ENCODE results near the gene ECPAS. TPM values are rescaled to one million over a fixed set of nuclear protein-coding genes. Genes with fewer than 3 reads are reported as not detected.
"Not testable (repeated sequence)": the region's sequence is repeated elsewhere in the genome, so short reads cannot be mapped to it uniquely, and the experiment has no call there.

The ECPAS gene
- total RNA-seq, 2 donors from 2014 or later, result 100 to 118 TPM

DNA sequence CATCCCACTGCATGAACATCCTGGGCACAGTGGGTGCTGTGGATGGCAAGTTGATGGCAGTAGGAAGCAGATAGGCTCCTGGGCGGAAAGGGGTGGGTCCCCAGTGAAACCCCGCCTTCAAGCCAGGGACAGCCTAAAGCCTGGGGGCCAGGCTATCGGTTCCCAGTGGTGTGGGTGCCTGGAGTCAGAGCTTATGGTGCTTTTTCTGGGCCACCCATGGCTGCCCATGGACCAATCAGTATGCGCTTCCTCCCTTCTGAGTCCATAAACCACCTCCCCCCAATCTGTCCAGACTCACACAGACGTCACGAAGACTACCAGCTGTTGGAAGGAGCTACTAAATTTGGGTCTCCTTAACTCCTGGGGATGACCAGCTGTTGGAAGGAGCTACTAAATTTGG lies 17.5 kb upstream of the ECPAS start:
- no peaks in the 10 kb centered on the region for H3K36me3 Mint-ChIP-seq (ENCODE audit: insufficient read depth in 2 of 2)

DNA sequence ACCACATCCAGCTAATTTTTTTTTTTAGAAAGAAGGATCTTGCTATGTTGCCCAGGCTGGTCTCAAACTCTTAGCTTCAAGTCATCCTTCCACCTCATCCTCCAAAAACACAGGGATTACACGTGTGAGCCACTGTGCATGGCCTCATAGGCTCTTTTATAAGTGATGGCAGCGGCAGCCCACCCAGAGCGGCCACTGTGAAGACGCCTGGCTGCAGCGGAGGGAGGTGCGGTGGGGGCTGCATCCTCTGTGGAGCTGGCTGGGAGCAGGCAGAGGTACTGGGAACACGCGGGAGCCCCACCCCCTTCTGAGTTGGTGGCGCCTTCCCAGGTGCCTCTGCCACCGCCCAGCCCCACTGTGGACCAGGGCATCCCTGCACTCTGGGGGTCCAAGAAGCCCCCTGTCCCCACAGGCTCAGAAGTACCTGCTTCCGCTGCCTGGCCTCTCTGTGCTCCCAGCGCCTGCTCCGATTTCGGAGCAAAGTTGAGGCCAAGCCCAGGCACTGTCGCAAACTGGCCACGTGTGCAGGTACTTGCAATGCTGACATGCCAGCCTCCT lies 16.9 kb upstream of the ECPAS start:
- ATAC-seq (replicated peaks in 1 of 2), result no peak
- Mint-ChIP-seq H3K27me3 (ENCODE audit: low read depth) (peaks cover 15% of the 10 kb centered on the region), H3K4me3 (no peak overlapping the region), H3K4me1 (ENCODE audit: low read depth) (no peaks in the 10 kb centered on the region), H3K27ac (no peak overlapping the region), H3K36me3 (ENCODE audit: insufficient read depth in 2 of 2) (no peaks in the 10 kb centered on the region), H3K9me3 (no peaks in the 10 kb centered on the region)
- DNase-seq, result no peak

More for the DNA sequence above, 17.5 kb upstream of the ECPAS start:
- H3K27me3 Mint-ChIP-seq (ENCODE audit: low read depth), result peaks cover 15% of the 10 kb centered on the region
- ATAC-seq (replicated peaks in 1 of 2) (no peak), DNase-seq (no peak)
- no peaks in the 10 kb centered on the region for H3K4me1 Mint-ChIP-seq (ENCODE audit: low read depth)
- no peaks in the 10 kb centered on the region for H3K9me3 Mint-ChIP-seq
- no peak overlapping the region for H3K27ac Mint-ChIP-seq
- no peak overlapping the region for H3K4me3 Mint-ChIP-seq

DNA sequence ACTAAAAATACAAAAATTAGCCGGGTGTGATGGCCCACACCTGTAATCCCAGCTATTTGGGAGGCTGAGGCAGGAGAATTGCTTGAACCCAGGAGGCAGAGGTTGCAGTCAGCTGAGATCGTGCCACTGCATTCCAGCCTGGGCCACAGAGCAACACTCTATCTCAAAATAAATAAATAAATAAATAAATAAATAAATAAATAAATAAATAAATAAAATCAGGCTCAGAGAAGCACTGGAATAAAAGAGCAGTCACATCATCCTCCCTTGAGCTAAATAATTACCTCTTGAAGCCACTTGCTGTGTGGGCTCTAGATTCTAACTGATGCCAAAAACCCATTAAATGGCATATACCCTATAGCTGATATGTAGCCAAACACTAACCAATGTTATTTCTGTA lies 13.0 kb upstream of the ECPAS start:
- H3K4me1 Mint-ChIP-seq (ENCODE audit: low read depth); H3K36me3 Mint-ChIP-seq (ENCODE audit: insufficient read depth in 2 of 2); H3K27ac Mint-ChIP-seq; H3K9me3 Mint-ChIP-seq; H3K4me3 Mint-ChIP-seq; DNase-seq; ATAC-seq (replicated peaks in 1 of 2): not testable (repeated sequence)
- peaks cover 21% of the 10 kb centered on the region for H3K27me3 Mint-ChIP-seq (ENCODE audit: low read depth)

DNA sequence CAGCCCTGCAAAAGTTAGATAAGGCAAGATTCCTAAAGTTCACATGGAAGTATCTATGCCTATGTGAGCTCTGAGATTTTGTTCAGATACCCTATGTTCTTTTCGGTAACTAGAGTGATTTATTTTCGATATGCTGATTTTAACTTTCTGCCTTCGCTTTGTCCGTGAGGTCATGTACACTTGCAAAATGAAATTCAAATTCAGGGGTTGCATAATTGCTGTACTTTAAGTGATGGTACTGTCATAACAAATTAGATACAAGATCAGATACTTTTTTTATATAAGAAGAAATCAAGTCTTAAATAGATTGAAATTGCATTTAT lies 350 bp upstream of the ECPAS start:
- ATAC-seq (replicated peaks in 1 of 2) (no peak), DNase-seq (no peak)
- H3K27me3 Mint-ChIP-seq (ENCODE audit: low read depth), result peaks cover 11% of the 10 kb centered on the region
- no peaks in the 10 kb centered on the region for H3K9me3 Mint-ChIP-seq
- peaks cover 39% of the 10 kb centered on the region for H3K4me1 Mint-ChIP-seq (ENCODE audit: low read depth)
- peak overlapping the region; percentile 88 for H3K27ac Mint-ChIP-seq
- H3K4me3 Mint-ChIP-seq, result peak overlapping the region; percentile 83 to 85
- H3K36me3 Mint-ChIP-seq (ENCODE audit: insufficient read depth in 2 of 2), result peaks cover 2 to 5% of the 10 kb centered on the region in 2 donors

DNA sequence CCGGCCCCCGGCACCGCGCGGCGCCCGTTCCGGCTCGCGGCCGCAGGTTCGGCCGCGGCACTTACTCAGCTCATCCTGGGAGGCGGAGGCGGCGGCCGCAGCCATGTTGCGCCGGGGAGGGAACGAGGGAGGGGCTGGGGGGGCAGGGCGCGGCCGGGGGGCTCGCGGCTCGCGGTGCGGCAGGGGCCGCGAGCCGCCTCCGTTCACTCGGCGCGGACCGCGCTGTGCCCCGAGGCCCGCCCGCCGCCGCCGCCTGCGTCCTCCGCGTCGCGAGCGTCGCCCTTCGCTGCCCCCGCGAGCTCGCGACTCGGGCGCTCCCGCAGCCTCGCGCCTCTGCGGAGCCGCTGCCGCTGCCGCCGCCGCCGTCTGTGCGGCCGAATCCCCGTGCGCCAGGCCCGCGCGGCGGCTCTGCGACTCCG lies 735 bp downstream of the ECPAS start:
- DNase-seq (peak in 1 of 2 donors; percentile 63), ATAC-seq (replicated peaks in 1 of 2) (peak; percentile 53 to 54)
- Mint-ChIP-seq H3K27me3 (ENCODE audit: low read depth) (peaks cover 7% of the 10 kb centered on the region), H3K4me3 (no peak overlapping the region), H3K9me3 (no peaks in the 10 kb centered on the region), H3K36me3 (ENCODE audit: insufficient read depth in 2 of 2) (peaks cover 2 to 8% of the 10 kb centered on the region in 2 donors), H3K4me1 (ENCODE audit: low read depth) (peaks cover 46% of the 10 kb centered on the region), H3K27ac (no peak overlapping the region)

DNA sequence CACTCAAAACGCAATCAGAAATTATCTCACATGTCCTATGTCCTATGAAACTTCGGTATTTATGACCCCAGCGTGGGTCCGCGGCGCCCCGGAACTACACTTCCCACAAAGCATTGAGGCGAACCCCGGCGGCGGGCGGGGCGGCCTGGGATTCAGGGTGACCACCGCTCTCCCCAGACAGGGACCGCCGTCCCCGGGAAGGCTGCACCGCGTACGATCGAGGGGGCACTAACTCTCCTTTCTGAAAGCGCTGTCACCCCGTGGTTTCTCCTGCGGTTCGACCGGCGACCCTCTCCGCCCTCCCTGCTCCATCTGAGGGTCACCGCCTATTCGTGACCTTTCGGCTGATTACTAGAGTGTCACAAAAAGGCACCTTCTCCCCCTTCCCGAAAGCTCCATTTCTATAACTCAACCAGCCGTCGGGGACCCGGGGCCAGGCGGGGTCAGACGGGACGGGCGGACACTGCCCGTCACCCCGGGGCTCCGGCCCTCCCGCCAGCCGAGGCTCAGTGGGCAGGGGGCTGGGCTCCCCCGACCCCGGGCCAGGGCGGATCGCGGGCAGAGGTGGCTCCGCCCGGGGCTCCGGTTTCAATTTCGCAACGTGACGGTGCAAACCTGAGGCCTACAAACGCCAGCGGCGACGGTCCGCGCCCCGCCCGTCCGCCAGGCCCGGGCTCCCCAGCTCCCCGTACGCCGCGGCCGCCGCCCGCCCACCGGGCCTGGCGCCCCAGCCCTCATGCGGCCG lies 1.3 kb downstream of the ECPAS start:
- ATAC-seq (replicated peaks in 1 of 2) (peak; percentile 48 to 49), DNase-seq (peak; percentile 68 to 71)
- peak overlapping the region; percentile 76 for H3K27ac Mint-ChIP-seq
- H3K4me1 Mint-ChIP-seq (ENCODE audit: low read depth), result peaks cover 48% of the 10 kb centered on the region
- H3K27me3 Mint-ChIP-seq (ENCODE audit: low read depth), result peaks cover 5% of the 10 kb centered on the region
- peak overlapping the region; percentile 78 to 87 for H3K4me3 Mint-ChIP-seq
- H3K9me3 Mint-ChIP-seq, result no peaks in the 10 kb centered on the region
- H3K36me3 Mint-ChIP-seq (ENCODE audit: insufficient read depth in 2 of 2), result peaks cover 2 to 8% of the 10 kb centered on the region in 2 donors

DNA sequence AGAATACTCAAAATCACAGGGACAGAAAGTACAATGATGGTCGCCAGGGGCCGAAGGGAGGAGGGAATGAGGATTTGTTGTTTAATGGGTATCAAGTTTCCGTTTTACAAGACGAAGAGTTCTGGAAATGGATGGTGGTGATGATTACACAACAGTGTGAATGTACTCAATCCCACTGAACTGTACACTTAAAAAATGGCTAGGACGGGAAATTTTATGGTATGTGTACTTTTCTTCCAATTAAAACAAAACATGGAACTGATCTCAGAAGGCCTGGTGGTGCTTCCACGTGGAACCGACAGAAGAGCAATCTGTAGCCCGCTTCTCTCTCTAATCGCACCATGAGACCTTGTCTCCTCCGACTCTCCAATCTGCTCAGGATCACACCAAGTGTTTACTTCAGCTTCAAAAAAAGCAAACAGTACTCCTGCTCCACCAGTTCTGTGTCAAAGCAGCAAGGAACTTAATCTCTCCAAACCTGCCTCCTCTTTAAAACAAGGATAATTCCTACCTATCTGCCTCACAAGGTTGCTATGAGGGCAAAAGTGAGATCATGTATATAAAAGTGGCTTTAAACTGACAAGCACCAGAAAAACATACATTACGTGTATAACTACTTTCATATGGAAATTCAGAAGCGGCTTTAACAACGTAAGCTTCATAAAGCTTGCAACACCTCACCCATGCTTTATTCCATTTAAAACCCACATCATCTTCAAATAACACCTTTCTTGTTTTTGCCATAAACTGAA lies 2.1 kb downstream of the ECPAS start:
- H3K4me3 Mint-ChIP-seq, result peak overlapping the region; percentile 78 to 87
- DNase-seq, result no peak
- peaks cover 2 to 8% of the 10 kb centered on the region in 2 donors for H3K36me3 Mint-ChIP-seq (ENCODE audit: insufficient read depth in 2 of 2)
- peak overlapping the region; percentile 76 for H3K27ac Mint-ChIP-seq
- no peaks in the 10 kb centered on the region for H3K27me3 Mint-ChIP-seq (ENCODE audit: low read depth)
- peaks cover 56% of the 10 kb centered on the region for H3K4me1 Mint-ChIP-seq (ENCODE audit: low read depth)
- H3K9me3 Mint-ChIP-seq, result no peaks in the 10 kb centered on the region
- ATAC-seq (replicated peaks in 1 of 2), result no peak

DNA sequence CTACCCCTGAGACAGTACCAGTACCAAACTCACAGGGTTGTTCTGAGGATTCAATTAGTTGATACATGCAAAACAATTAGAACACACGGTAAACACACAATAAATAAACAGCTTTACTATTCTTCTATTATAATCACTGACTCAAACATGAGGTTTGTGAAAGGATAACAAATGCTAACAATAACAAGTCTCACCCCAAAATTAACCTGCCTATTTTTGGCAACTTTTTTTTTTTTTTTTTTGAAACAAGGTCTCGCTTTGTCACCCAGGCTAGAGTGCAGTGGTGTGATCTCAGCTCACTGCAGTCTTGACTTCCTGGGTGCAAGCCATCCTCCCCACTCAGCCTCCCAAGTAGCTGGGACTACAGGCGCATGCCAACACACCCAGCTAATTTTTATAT lies 6.5 kb downstream of the ECPAS start:
- ATAC-seq (replicated peaks in 1 of 2), result no peak
- H3K27me3 Mint-ChIP-seq (ENCODE audit: low read depth), result no peaks in the 10 kb centered on the region
- H3K4me1 Mint-ChIP-seq (ENCODE audit: low read depth), result peaks cover 63% of the 10 kb centered on the region
- H3K9me3 Mint-ChIP-seq, result no peaks in the 10 kb centered on the region
- no peak overlapping the region for H3K27ac Mint-ChIP-seq
- no peak overlapping the region for H3K4me3 Mint-ChIP-seq
- peaks cover 2 to 8% of the 10 kb centered on the region in 2 donors for H3K36me3 Mint-ChIP-seq (ENCODE audit: insufficient read depth in 2 of 2)
- DNase-seq, result no peak

DNA sequence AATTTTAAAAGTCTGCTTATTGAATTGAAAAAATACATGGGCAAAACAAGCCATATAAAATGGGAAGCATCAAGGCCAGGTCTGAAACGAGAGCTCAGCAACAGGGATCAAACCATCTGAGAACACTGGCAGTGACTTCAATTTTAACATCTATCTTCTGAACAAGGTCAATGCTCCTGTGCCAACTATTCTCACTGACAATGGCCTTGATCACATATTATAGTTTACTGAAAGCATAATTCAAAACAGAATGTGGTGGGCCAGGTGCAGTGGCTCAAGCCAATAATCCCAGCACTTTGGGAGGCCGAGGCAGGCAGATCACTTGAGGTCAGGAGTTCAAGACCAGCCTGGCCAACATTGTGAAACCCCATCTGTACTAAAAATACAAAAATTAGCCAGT lies 9.0 kb downstream of the ECPAS start:
- H3K4me3 Mint-ChIP-seq, result no peak overlapping the region
- no peak for ATAC-seq (replicated peaks in 1 of 2)
- no peak overlapping the region for H3K27ac Mint-ChIP-seq
- DNase-seq, result no peak
- H3K27me3 Mint-ChIP-seq (ENCODE audit: low read depth), result no peaks in the 10 kb centered on the region
- no peaks in the 10 kb centered on the region for H3K9me3 Mint-ChIP-seq
- peaks cover 48% of the 10 kb centered on the region for H3K4me1 Mint-ChIP-seq (ENCODE audit: low read depth)
- peaks cover 0 to 2% of the 10 kb centered on the region in 2 donors for H3K36me3 Mint-ChIP-seq (ENCODE audit: insufficient read depth in 2 of 2)

DNA sequence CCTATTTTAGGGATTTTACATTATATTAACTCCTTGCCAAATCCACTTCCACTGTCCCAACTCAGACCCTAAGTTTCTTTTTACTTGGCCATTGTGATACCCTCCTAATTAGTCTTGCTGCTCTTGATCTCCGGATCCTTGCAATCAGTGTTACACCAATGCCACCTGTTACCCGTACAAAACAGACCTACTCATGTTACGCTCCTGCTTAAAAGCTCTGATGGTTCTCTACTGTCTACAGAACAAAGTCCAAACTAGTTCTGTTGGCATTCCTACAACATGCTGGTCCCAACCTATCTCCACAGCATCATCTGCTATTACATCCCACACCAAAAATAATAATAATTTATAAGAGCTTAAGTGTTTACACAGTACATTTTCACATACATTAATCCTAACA lies 9.8 kb downstream of the ECPAS start:
- H3K27me3 Mint-ChIP-seq (ENCODE audit: low read depth), result no peaks in the 10 kb centered on the region
- H3K4me1 Mint-ChIP-seq (ENCODE audit: low read depth), result peaks cover 48% of the 10 kb centered on the region
- no peak overlapping the region for H3K4me3 Mint-ChIP-seq
- DNase-seq, result no peak
- no peak for ATAC-seq (replicated peaks in 1 of 2)
- H3K36me3 Mint-ChIP-seq (ENCODE audit: insufficient read depth in 2 of 2), result peaks cover 0 to 2% of the 10 kb centered on the region in 2 donors
- H3K9me3 Mint-ChIP-seq, result no peaks in the 10 kb centered on the region
- H3K27ac Mint-ChIP-seq, result no peak overlapping the region

DNA sequence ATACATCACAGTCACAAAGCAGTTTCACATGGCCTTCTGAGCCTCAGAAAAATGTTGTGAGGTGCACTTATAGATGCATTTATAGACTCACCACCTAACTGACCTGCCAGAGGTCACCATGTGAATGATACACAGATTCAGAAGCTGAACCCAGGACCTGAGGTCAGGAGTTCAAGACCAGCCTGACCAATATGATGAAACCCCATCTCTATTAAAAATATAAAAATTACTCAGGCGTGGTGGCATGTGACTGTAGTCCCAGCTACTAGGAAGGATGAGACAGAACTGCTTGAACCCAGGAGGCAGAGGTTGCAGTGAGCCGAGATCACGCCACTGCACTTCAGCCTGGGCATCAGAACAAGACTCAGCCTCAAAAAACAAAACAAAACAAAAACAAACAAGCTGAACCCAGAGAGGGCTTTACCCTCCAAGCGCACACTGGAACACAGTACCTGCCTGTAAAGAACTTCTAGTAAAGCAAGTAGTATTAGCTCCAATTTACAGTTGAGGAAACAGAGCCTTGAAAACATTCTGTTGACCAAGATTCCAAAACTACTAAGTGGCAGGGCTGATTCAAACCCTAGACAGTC lies 16.3 kb downstream of the ECPAS start:
- H3K27me3 Mint-ChIP-seq (ENCODE audit: low read depth), result no peaks in the 10 kb centered on the region
- H3K36me3 Mint-ChIP-seq (ENCODE audit: insufficient read depth in 2 of 2), result peaks cover 4 to 7% of the 10 kb centered on the region in 2 donors
- H3K27ac Mint-ChIP-seq, result peak overlapping the region; percentile 5
- peaks cover 0 to 3% of the 10 kb centered on the region in 2 donors for H3K9me3 Mint-ChIP-seq
- H3K4me3 Mint-ChIP-seq, result no peak overlapping the region
- no peak for ATAC-seq (replicated peaks in 1 of 2)
- DNase-seq, result no peak
- peaks cover 29% of the 10 kb centered on the region for H3K4me1 Mint-ChIP-seq (ENCODE audit: low read depth)

DNA sequence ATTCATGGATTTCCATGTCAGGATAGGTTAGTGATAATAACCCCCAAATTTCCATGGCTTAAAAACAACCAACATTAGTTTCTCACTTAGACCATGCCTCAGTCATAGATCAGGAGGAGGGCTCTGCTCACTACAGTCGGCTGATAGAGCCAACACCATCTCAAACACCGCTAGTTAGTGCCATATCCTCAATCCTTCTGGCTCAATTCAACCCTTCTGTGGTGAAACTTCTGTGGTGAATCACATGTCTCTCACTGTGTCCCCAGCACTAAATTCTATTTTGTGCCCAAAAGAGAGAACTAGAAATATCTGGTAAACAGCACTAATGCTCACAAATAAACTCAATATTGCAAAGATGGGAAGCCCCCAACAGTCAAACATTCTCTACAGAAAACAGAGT lies 21.1 kb downstream of the ECPAS start:
- no peak for ATAC-seq (replicated peaks in 1 of 2)
- Mint-ChIP-seq H3K27ac (no peak overlapping the region), H3K4me1 (ENCODE audit: low read depth) (peaks cover 25% of the 10 kb centered on the region), H3K27me3 (ENCODE audit: low read depth) (no peaks in the 10 kb centered on the region), H3K36me3 (ENCODE audit: insufficient read depth in 2 of 2) (peaks cover 10 to 18% of the 10 kb centered on the region in 2 donors), H3K9me3 (peaks cover 0 to 8% of the 10 kb centered on the region in 2 donors), H3K4me3 (no peak overlapping the region)
- no peak for DNase-seq

Data from activated T-cell treated with anti-CD3 and anti-CD28 coated beads, Interleukin-2, amount 50 U/mL, for 72 hours (primary cell).